ENCODE measurements around the gene LTBP2. TPM values are rescaled to one million over a fixed set of nuclear protein-coding genes. Genes with fewer than 3 reads are reported as not detected.

Gene LTBP2
- total RNA-seq, 1 donor from 2014 or later, result 12.0 TPM

DNA sequence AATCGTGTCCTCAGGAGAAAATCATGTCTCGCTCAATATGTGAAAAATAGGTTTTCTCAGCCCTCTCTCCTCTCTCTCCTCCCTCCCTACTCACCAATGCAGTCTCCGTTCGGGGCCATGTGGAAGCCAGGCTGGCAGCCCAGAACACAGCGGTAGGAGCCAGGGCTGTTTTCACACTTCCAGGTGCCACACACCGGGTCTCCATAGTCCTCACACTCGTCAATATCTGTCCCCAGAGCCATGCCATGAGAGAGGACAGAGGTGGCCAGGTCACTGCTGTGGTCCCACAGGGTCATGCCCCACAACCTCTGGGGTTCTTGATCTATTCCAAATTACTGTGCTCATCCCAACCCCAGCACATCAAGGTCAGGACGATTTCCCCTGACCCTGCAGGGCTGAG is 105.0 kb downstream of the LTBP2 start:
- Histone ChIP-seq H3K9ac (ENCODE audit: low read depth in 1 of 3, low read length in 3 of 3) (no peak overlapping the region), H3K27ac (ENCODE audit: low read depth, low read length) (no peak overlapping the region), H3K4me3 (ENCODE audit: low read length in 3 of 3) (no peak overlapping the region), H3K27me3 (ENCODE audit: control insufficient read depth in 3 of 3, insufficient read depth in 3 of 3, low read length in 3 of 3) (peaks cover 0 to 14% (median 8%) of the 10 kb centered on the region in 3 donors), H3K36me3 (ENCODE audit: control insufficient read depth in 3 of 3, insufficient read depth in 3 of 3, low read length in 3 of 3) (peaks cover 11 to 25% (median 16%) of the 10 kb centered on the region in 3 donors), H3K4me1 (ENCODE audit: control insufficient read depth in 3 of 3, insufficient read depth in 3 of 3, low read length in 3 of 3) (peaks cover 0 to under 1% (median 0%) of the 10 kb centered on the region in 3 donors), H3K9me3 (ENCODE audit: control insufficient read depth in 3 of 3, low read length in 3 of 3) (no peaks in the 10 kb centered on the region)

- no peak overlapping the region for H3K27ac ChIP-seq (ENCODE audit: low read depth, low read length)
- no peaks in the 10 kb centered on the region for H3K4me1 ChIP-seq (ENCODE audit: control insufficient read depth in 3 of 3, insufficient read depth in 3 of 3, low read length in 3 of 3)
- H3K36me3 ChIP-seq (ENCODE audit: control insufficient read depth in 3 of 3, insufficient read depth in 3 of 3, low read length in 3 of 3), result peaks cover 11 to 27% (median 17%) of the 10 kb centered on the region in 3 donors
- H3K9ac ChIP-seq (ENCODE audit: low read depth in 1 of 3, low read length in 3 of 3), result no peak overlapping the region
- H3K4me3 ChIP-seq (ENCODE audit: low read length in 3 of 3), result no peak overlapping the region
- H3K9me3 ChIP-seq (ENCODE audit: control insufficient read depth in 3 of 3, low read length in 3 of 3), result no peaks in the 10 kb centered on the region
- H3K27me3 ChIP-seq (ENCODE audit: control insufficient read depth in 3 of 3, insufficient read depth in 3 of 3, low read length in 3 of 3), result peaks cover 0 to 14% (median 5%) of the 10 kb centered on the region in 3 donors
Observed at GRCh38 chr14:74506411-74506851, 105.6 kb downstream of the LTBP2 start.

GRCh38 chr14:74505831-74506230 is 106.2 kb downstream of the LTBP2 start:
- H3K36me3 ChIP-seq (ENCODE audit: control insufficient read depth in 3 of 3, insufficient read depth in 3 of 3, low read length in 3 of 3), result peaks cover 11 to 27% (median 18%) of the 10 kb centered on the region in 3 donors
- no peak overlapping the region for H3K4me3 ChIP-seq (ENCODE audit: low read length in 3 of 3)
- no peaks in the 10 kb centered on the region for H3K4me1 ChIP-seq (ENCODE audit: control insufficient read depth in 3 of 3, insufficient read depth in 3 of 3, low read length in 3 of 3)
- no peak overlapping the region for H3K27ac ChIP-seq (ENCODE audit: low read depth, low read length)
- H3K9me3 ChIP-seq (ENCODE audit: control insufficient read depth in 3 of 3, low read length in 3 of 3), result no peaks in the 10 kb centered on the region
- peaks cover 0 to 10% (median 0%) of the 10 kb centered on the region in 3 donors for H3K27me3 ChIP-seq (ENCODE audit: control insufficient read depth in 3 of 3, insufficient read depth in 3 of 3, low read length in 3 of 3)
- H3K9ac ChIP-seq (ENCODE audit: low read depth in 1 of 3, low read length in 3 of 3), result no peak overlapping the region

GRCh38 chr14:74504874-74505720 is 106.9 kb downstream of the LTBP2 start:
- Histone ChIP-seq H3K4me3 (ENCODE audit: low read length in 3 of 3) (no peak overlapping the region), H3K9me3 (ENCODE audit: control insufficient read depth in 3 of 3, low read length in 3 of 3) (no peaks in the 10 kb centered on the region), H3K9ac (ENCODE audit: low read depth in 1 of 3, low read length in 3 of 3) (no peak overlapping the region), H3K36me3 (ENCODE audit: control insufficient read depth in 3 of 3, insufficient read depth in 3 of 3, low read length in 3 of 3) (peaks cover 17 to 35% (median 20%) of the 10 kb centered on the region in 3 donors), H3K27ac (ENCODE audit: low read depth, low read length) (no peak overlapping the region), H3K27me3 (ENCODE audit: control insufficient read depth in 3 of 3, insufficient read depth in 3 of 3, low read length in 3 of 3) (peaks cover 0 to 10% (median 0%) of the 10 kb centered on the region in 3 donors), H3K4me1 (ENCODE audit: control insufficient read depth in 3 of 3, insufficient read depth in 3 of 3, low read length in 3 of 3) (no peaks in the 10 kb centered on the region)

DNA sequence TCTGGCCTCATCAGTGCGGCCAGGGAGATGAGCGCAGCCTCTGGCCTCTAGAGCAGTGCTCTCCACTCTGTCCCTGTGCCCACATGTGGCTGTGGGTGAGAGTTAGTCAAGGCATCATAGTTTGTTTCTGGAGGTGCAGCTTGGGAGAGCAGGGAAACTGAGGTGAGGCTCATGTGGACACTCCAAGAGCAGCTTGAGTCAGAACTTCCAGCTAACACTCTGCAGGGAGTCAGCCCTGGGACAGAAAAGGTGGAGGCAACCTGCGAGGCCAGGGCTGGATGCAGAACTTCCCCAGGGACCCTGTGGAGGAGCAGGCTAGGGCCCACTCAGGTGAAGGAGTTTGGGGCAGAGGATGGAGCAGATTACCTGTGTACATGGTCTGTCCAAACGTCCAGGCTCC is 107.6 kb downstream of the LTBP2 start:
- Histone ChIP-seq H3K36me3 (ENCODE audit: control insufficient read depth in 3 of 3, insufficient read depth in 3 of 3, low read length in 3 of 3) (peaks cover 20 to 36% (median 23%) of the 10 kb centered on the region in 3 donors), H3K4me3 (ENCODE audit: low read length in 3 of 3) (no peak overlapping the region), H3K4me1 (ENCODE audit: control insufficient read depth in 3 of 3, insufficient read depth in 3 of 3, low read length in 3 of 3) (no peaks in the 10 kb centered on the region), H3K27ac (ENCODE audit: low read depth, low read length) (no peak overlapping the region), H3K9me3 (ENCODE audit: control insufficient read depth in 3 of 3, low read length in 3 of 3) (no peaks in the 10 kb centered on the region), H3K9ac (ENCODE audit: low read depth in 1 of 3, low read length in 3 of 3) (no peak overlapping the region), H3K27me3 (ENCODE audit: control insufficient read depth in 3 of 3, insufficient read depth in 3 of 3, low read length in 3 of 3) (peaks cover 0 to 7% (median 0%) of the 10 kb centered on the region in 3 donors)

- Histone ChIP-seq H3K27ac (ENCODE audit: low read depth, low read length) (no peak overlapping the region), H3K4me1 (ENCODE audit: control insufficient read depth in 3 of 3, insufficient read depth in 3 of 3, low read length in 3 of 3) (no peaks in the 10 kb centered on the region), H3K9ac (ENCODE audit: low read depth in 1 of 3, low read length in 3 of 3) (no peak overlapping the region), H3K4me3 (ENCODE audit: low read length in 3 of 3) (no peak overlapping the region), H3K9me3 (ENCODE audit: control insufficient read depth in 3 of 3, low read length in 3 of 3) (no peaks in the 10 kb centered on the region), H3K27me3 (ENCODE audit: control insufficient read depth in 3 of 3, insufficient read depth in 3 of 3, low read length in 3 of 3) (peaks cover 0 to 7% (median 0%) of the 10 kb centered on the region in 3 donors), H3K36me3 (ENCODE audit: control insufficient read depth in 3 of 3, insufficient read depth in 3 of 3, low read length in 3 of 3) (peaks cover 20 to 38% (median 23%) of the 10 kb centered on the region in 3 donors)
Observed at GRCh38 chr14:74503938-74504335, 108.1 kb downstream of the LTBP2 start.

DNA sequence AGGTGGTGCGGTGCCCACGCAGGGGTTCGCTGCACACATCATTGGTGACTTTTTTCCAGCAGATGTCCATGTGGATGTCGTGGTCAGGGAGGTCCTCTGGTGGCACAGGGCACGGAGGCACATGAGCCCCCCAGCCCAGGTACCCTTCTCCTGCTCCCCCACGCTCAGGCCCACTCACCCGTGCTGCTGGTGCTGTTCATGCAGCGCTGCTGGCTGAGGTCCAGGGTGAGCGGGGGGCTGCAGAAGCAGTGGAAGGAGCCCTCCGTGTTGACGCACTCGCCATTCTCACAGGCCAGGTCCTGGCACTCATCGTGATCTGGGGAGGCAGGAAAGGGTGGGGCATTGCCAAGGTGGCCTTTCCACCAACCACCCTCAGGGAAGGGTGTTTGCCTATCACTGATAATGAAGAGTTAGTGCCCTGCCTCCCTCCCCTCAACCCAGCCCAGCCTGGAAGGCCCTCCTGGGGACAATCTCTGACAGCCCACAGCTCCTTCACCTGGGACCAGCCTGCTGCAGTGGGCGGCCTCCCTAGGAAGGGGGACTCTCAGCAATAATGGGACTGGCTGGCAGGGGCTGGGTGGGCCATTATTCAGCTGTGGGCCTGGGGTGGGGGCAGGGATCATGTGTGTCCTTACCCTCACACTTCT is 108.6 kb downstream of the LTBP2 start:
- no peaks in the 10 kb centered on the region for H3K4me1 ChIP-seq (ENCODE audit: control insufficient read depth in 3 of 3, insufficient read depth in 3 of 3, low read length in 3 of 3)
- no peak overlapping the region for H3K27ac ChIP-seq (ENCODE audit: low read depth, low read length)
- H3K36me3 ChIP-seq (ENCODE audit: control insufficient read depth in 3 of 3, insufficient read depth in 3 of 3, low read length in 3 of 3), result peaks cover 19 to 38% (median 23%) of the 10 kb centered on the region in 3 donors
- no peaks in the 10 kb centered on the region for H3K9me3 ChIP-seq (ENCODE audit: control insufficient read depth in 3 of 3, low read length in 3 of 3)
- no peak overlapping the region for H3K9ac ChIP-seq (ENCODE audit: low read depth in 1 of 3, low read length in 3 of 3)
- H3K4me3 ChIP-seq (ENCODE audit: low read length in 3 of 3), result no peak overlapping the region
- H3K27me3 ChIP-seq (ENCODE audit: control insufficient read depth in 3 of 3, insufficient read depth in 3 of 3, low read length in 3 of 3), result peaks cover 0 to 2% (median 0%) of the 10 kb centered on the region in 3 donors

- H3K36me3 ChIP-seq (ENCODE audit: control insufficient read depth in 3 of 3, insufficient read depth in 3 of 3, low read length in 3 of 3), result peaks cover 19 to 38% (median 23%) of the 10 kb centered on the region in 3 donors
- H3K9ac ChIP-seq (ENCODE audit: low read depth in 1 of 3, low read length in 3 of 3), result no peak overlapping the region
- H3K4me3 ChIP-seq (ENCODE audit: low read length in 3 of 3), result no peak overlapping the region
- no peaks in the 10 kb centered on the region for H3K9me3 ChIP-seq (ENCODE audit: control insufficient read depth in 3 of 3, low read length in 3 of 3)
- H3K4me1 ChIP-seq (ENCODE audit: control insufficient read depth in 3 of 3, insufficient read depth in 3 of 3, low read length in 3 of 3), result no peaks in the 10 kb centered on the region
- no peaks in the 10 kb centered on the region for H3K27me3 ChIP-seq (ENCODE audit: control insufficient read depth in 3 of 3, insufficient read depth in 3 of 3, low read length in 3 of 3)
- no peak overlapping the region for H3K27ac ChIP-seq (ENCODE audit: low read depth, low read length)
Observed at GRCh38 chr14:74502236-74503019, 109.6 kb downstream of the LTBP2 start.

- Histone ChIP-seq H3K9ac (ENCODE audit: low read depth in 1 of 3, low read length in 3 of 3) (no peak overlapping the region), H3K27ac (ENCODE audit: low read depth, low read length) (no peak overlapping the region), H3K36me3 (ENCODE audit: control insufficient read depth in 3 of 3, insufficient read depth in 3 of 3, low read length in 3 of 3) (peaks cover 19 to 38% (median 23%) of the 10 kb centered on the region in 3 donors), H3K4me3 (ENCODE audit: low read length in 3 of 3) (no peak overlapping the region), H3K9me3 (ENCODE audit: control insufficient read depth in 3 of 3, low read length in 3 of 3) (no peaks in the 10 kb centered on the region), H3K27me3 (ENCODE audit: control insufficient read depth in 3 of 3, insufficient read depth in 3 of 3, low read length in 3 of 3) (no peaks in the 10 kb centered on the region), H3K4me1 (ENCODE audit: control insufficient read depth in 3 of 3, insufficient read depth in 3 of 3, low read length in 3 of 3) (no peaks in the 10 kb centered on the region)
Observed at GRCh38 chr14:74501691-74502090, 110.3 kb downstream of the LTBP2 start.
